Dedifferentiated amniotic fluid mesenchymal stem cell (primary cell): Measurements from ENCODE around the gene CDPF1.
"Not testable (repeated sequence)": the region's sequence is repeated elsewhere in the genome, so short reads cannot be mapped to it uniquely, and the experiment has no call there.

Experiments
- DNase-seq: peaks from one replicate; pipeline ENCODE4 v3.0.0-alpha.2; 2016; ENCODE audit errors: extremely low spot score

Gene CDPF1

DNA sequence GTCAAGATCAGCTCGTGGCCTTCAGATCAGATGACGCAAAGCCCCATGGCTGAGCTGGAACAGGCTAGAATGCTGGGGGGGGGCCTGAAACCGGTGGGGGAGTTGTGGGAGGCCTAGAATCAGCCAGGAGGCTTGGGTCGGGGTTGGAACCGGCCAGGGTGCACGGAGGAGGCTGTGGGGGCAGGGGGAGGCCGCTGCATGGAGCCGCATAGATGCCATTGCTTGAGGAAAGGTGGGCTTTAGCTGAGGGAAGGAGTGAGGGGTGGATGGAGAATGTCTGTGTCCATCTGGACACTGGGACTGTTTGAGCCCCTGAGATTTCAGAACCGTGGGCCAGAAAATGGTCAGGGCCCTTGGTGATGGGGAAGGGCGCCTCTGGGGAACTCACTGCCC, 25.2 kb downstream of the CDPF1 start:
- DNase-seq, result no peak

- no peak for DNase-seq
Observed at GRCh38 chr22:46224044-46224897, 25.8 kb downstream of the CDPF1 start.

DNA sequence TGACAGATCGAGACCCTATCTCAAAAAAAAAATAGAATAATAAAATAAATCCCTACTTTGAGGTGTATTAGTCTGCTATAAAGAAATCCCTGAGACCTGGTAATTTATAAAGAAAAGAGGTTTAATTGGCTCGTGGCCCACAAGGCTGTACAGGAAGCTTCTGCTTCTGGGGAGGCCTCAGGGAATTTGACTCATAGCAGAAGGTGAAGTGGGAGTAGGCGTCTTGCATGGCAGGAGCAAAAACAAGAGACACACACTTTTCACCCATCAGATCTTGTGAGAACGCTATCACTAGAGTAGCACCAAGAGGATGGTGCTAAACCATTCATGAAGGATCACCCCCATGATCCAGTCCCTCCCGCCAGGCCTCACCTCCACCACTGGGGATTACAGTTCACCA, 29.2 kb downstream of the CDPF1 start:
- DNase-seq, result no peak

DNA sequence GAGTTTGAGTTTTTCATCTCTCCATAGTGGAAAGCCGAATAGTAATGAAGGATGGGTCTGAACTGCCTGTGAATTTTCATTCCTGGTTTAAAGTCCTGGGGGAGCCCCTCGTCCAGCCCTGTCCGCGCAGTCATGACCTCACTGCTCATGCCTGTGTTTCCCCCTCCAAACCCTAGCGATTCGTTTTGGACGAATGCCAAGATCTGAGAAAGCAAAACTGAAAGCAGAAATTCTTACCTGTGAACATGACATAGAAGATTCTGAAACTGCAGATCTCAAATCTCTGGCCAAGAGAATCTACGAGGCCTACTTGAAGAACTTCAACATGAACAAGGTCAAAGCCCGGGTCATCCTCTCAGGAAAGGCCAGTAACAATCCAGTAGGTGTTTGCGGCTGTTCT, 30.5 kb downstream of the CDPF1 start:
- no peak for DNase-seq

DNA sequence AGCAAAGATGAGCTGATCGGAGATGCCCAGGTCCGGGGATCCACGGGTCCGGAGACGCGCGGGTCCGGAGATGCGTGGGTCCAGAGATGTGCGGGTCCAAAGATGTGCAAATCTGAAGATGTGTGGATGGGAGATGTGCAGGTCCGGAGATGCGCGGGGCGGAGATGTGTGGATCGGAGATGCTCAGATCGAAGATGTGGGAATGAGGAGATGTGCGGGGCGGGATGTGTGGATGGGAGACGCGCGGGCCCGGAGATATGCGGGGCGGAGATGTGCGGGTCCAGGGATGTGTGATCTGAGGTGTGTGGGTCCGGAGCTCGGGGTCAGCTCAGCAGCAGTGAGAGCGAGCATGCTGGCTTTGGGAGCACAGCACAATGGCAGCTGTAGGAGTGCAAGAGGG, 35.5 kb downstream of the CDPF1 start:
- DNase-seq, result no peak

GRCh38 chr22:46214149-46214548, 35.9 kb downstream of the CDPF1 start:
- no peak for DNase-seq

DNA sequence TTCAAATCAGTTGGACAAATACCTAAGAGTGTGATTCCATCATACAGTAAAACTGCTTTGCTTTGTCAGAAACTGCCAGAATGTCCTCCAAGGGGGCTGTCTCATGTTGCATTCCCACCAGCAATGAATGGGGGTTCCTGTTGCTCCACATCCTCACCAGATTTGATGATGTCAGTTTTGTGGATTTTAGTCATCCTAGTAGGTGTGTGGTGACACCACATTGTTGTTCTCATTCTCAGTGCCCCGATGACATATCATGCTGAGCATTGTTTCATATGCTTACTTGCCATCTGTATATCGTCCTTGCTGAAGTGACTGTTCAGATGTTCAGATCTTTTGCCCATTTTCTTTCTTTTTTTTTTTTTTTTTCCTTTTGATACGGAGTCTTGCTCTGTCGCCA, 37.0 kb downstream of the CDPF1 start:
- no peak for DNase-seq

- no peak for DNase-seq
Observed at GRCh38 chr22:46212195-46212594, 37.9 kb downstream of the CDPF1 start.

- no peak for DNase-seq
Observed at GRCh38 chr22:46209262-46209661, 40.8 kb downstream of the CDPF1 start.

DNA sequence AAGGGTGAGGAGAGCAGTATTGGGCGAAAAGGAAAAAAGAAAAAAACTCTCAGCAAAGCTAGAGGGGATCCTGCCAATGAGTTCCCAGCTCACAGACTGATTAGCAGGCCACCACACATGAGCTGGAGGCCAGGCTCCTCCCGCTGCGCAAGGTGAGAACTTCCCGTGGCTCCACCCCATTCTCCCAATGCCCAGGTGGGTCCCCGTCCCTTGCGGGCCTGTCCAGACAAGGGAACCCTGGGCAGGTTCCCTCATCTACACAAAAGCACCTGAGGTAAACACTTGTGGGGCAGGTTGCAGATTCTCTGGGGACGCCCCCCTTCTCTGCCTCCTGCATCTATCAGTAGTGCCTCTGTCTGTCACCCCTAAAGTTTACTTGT, 46.5 kb downstream of the CDPF1 start:
- no peak for DNase-seq

DNA sequence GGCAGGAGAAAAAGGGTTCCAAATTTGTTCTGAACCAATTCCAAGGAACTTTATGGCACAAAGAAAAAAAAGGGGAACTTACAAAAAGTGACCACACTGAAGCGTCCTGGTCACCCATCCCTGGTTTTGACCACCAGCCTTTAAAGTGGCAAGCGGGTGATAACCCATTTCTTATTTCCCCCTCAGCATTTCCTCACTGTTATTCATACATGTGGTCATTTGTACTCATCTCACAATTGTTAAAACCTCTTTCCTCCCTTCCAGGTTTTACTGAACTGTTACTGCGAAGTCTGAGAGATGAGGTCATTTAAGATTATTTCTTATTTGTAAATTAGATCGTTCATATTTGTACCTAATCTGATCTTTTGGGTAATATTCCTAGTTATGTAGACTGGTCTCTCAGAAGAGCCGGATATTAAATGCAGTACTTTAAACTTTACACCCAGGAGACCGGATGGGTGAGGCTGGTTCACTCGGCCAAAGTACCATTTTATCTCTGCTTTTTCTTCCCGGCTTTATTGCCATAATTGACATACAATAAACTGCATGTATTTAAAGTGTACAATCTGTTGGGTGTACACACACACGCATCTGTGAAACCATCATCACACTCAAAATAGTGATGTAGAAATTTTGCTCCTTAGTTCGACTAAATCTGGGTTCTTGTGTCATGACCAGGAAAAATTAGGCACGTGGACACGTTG, 47.0 kb downstream of the CDPF1 start:
- DNase-seq, result no peak

DNA sequence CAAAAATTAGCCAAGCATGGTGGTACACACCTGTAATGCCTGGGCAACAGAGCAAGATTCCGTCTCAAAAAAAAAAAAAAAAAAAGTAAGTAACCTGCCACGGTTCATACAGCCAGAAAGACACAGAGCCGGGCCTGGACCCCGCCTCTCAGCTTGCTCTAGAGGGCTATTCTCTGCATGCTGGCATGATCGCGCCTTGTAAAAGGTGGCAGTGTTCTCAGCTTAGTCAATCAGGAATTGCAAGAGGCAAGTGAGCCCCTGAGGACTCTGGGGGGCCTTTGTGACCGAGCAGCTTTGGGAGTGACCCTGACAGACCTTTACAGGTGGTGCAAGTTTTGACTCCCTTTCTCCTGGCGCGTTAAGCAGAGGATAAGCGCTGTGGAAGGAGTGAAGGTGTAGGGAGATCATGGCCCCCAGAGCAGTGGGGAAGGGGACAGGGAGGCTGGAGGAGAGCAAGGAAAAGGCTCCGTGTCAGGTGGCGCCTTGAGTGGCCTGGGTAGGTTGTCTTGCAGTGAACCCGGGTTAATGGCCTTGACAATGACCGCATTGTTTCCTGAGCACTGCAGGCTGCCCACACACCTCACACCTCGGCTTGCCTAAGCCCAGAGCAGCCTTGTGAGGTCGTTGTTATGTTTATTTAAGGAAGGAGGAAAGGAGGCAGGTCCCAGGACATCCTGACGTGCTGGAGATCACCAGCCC, 48.9 kb downstream of the CDPF1 start:
- no peak for DNase-seq

DNA sequence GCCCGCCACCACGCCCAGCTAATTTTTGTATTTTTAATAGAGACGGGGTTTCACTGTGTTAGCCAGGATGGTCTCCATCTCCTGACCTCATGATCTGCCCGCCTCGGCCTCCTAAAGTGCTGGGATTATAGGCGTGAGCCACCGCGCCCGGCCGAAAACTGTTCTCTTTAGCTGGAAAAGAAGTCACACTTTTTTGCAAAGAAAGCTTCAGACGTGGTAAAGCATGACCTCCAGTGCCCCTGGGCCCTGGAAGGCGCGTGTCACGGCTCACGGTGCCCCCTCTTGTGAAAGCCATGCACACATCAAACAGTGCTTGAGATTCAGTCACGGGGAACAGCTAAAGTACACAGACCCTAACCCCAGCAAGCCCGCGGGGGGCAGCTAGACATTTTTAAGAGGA, 51.3 kb downstream of the CDPF1 start:
- not testable (repeated sequence) for DNase-seq

DNA sequence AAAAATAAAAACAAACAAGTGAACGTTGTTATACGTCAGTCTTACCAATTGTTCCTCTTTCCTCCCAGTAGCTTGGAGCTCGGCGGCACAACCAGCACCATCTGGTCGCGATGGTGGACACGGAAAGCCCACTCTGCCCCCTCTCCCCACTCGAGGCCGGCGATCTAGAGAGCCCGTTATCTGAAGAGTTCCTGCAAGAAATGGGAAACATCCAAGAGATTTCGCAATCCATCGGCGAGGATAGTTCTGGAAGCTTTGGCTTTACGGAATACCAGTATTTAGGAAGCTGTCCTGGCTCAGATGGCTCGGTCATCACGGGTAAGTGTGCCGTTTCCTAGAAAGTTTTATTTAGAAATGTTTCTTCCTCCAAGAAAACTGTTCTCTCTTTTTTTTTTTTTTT, 51.8 kb downstream of the CDPF1 start:
- DNase-seq, result no peak

DNA sequence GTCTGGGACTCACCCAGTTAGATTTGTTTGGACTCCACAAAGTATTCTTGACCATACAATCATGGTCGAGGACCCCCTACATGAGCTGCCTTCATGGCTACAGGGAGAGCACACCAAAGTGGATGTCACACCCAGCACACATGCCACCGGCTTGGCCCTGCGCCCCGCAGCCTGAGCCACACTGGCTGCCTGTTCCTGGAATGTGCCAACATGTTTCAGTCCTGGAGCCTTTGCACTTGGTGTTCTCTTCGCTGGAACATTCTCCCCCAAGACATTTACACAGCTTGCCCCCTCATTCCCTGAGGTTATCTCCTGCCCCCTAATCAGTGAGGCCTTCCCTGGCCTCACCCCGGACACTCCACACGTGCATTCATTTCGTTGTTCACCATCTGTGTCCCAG, 53.8 kb downstream of the CDPF1 start:
- DNase-seq, result no peak

- no peak for DNase-seq
Observed at GRCh38 chr22:46195487-46196165, 54.5 kb downstream of the CDPF1 start.
